GM12892 (cell line): Measurements from ENCODE around the gene SLC39A10.
"Not testable (repeated sequence)": the region's sequence is repeated elsewhere in the genome, so short reads cannot be mapped to it uniquely, and the experiment has no call there.

ENCODE experiments used
- DNase-seq: peaks from one replicate; pipeline ENCODE4 v3.0.0; 2011; ENCODE audit not compliant: insufficient read length
- FAIRE-seq: peaks from 2 replicates; lab custom pipeline; 2011; peaks lifted over from hg19 to GRCh38; lab: Jason Lieb, UNC
- POLR2A ChIP-seq: IDR thresholded peaks from 2 replicates; pipeline ENCODE4 v1.6.1; 2011; ENCODE audit warnings: low read depth, low read length, control low read depth
- POLR2AphosphoS5 ChIP-seq: IDR thresholded peaks from 2 replicates; pipeline ENCODE4 v1.6.1; 2011; ENCODE audit warnings: low read depth, low read length, control low read depth
- TAF1 ChIP-seq: IDR thresholded peaks from 2 replicates; pipeline ENCODE4 v1.6.1; 2011; ENCODE audit warnings: low read depth, mild to moderate bottlenecking, control low read depth, low read length, borderline replicate concordance

Gene SLC39A10

DNA sequence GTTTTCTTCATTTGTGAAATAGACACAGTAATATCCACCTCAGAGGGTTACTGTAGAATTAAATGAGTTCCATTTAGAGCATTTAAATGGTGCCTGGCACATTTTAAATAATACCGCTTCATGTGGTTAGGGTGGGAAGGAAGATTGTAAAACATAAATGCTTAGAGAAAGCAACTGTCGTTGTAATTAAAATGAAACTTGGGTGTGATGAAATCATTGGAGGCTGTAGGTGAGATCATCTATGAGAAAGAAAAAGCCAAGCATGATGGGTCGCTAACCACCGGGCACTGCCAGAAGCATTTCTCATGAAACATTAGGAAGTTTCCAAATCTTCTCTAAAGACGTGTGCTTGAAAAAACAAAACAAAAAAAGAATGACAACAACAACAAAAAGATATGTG is 8.2 kb upstream of the SLC39A10 start:
- FAIRE-seq = no peak
- DNase-seq = no peak
- TF ChIP-seq POLR2AphosphoS5 (no peak), POLR2A (no peak), TAF1 (no peak)

- no peak for FAIRE-seq
- DNase-seq = no peak
- TF ChIP-seq POLR2AphosphoS5 (no peak), POLR2A (no peak), TAF1 (no peak)
Observed at GRCh38 chr2:195649629-195650190, 7.3 kb upstream of the SLC39A10 start.

DNA sequence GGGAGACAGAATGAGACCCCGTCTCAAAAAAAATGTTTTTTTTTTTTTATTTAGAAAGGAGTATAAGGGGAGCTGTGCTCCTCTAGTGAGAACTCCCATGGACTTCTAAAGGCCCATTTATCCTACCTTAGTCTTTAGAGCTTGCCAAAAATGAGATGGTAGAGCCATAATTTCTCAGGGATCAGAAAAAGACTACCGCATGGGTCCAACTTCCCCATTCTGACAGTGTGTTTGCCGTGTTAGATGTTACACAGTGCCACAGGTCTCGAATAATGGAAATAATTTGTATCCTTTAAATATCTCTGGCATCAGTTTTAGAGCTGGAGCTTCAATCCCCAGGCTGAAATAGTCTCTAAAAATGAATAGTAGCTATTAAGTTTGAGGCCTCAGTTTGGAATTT is 6.0 kb upstream of the SLC39A10 start:
- FAIRE-seq (no peak), DNase-seq (no peak)
- no peak for TF ChIP-seq TAF1
- TF ChIP-seq POLR2A = no peak
- TF ChIP-seq POLR2AphosphoS5 = no peak

- FAIRE-seq (no peak), DNase-seq (no peak)
Observed at GRCh38 chr2:195652911-195653310, 4.1 kb upstream of the SLC39A10 start.

GRCh38 chr2:195656161-195656858 is 716 bp upstream of the SLC39A10 start:
- TF ChIP-seq TAF1 (no peak), POLR2A (no peak)
- no peak for FAIRE-seq

More at GRCh38 chr2:195652911-195653310, 4.1 kb upstream of the SLC39A10 start:
- TF ChIP-seq TAF1 (no peak), POLR2A (no peak), POLR2AphosphoS5 (no peak)

DNA sequence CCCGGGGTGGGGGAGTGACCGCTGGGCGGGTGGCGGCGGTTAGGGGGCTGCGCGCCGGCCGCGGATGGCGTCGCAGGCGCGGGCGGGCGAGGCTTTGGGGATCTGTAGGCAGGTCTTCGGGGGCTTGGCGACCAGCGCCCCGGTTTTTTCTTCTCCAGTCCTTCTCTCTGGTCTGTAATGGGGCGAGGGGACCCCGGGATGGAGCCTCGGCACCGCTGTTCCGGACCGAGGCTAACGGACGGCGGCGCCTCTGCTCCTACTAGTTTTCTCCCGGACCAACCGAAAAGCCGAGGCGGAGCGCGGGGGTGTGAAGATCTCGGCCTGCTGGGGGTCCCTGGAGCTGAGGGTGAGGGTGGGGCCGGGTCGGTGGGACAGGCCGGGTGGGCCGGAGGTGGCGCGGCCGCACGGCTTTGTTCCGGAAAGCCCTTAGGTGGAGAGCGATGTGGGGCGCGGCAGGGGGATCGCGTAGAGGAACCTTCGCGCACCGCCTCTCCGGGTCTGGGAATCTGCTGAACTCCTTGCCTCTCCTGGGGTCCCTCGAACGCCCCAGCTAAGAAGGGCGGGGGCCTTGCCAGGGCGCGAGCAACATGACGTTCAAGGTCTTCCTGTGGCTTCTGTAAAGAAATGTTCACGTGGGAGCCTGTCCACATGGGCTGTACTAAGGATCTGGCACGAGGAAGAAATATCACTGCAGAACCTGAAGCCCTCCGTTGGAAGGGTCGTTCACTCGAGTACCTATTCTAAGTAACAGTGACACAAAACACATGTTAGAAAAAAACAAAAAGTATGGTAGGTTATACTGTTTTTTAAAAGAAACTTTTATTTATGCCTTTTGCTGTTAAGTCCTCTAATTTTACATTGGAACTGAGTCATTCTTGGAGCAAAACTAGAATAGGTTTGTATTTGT is 861 bp downstream of the SLC39A10 start:
- DNase-seq = peak; percentile 18
- TF ChIP-seq POLR2A = peak; percentile 18; the same call in 1 of the 2 replicates
- no peak for TF ChIP-seq TAF1
- no peak; the same call in 1 of the 2 replicates for TF ChIP-seq POLR2AphosphoS5
- peak; percentile 88 for FAIRE-seq

More at GRCh38 chr2:195656161-195656858, 716 bp upstream of the SLC39A10 start:
- DNase-seq = no peak

DNA sequence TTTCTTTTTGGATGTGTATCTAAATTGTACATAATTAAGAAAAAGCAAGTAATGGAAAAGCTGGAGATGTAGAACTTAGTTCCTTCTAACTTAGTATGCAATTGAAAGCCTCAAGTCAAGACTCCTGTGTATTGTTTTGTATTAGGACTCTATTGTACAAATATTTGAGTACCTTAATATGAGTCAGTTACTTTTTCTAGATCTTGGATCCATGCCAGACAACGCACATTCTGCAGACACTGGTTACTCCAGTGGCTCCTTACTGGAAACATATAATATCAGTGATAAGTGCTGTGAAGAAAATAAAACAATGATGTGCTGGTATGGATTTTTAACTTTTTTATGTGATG is 1.5 kb downstream of the SLC39A10 start:
- DNase-seq (no peak), FAIRE-seq (peak; percentile 64)
- TF ChIP-seq POLR2AphosphoS5 = no peak
- TF ChIP-seq TAF1 = no peak
- no peak for TF ChIP-seq POLR2A

DNA sequence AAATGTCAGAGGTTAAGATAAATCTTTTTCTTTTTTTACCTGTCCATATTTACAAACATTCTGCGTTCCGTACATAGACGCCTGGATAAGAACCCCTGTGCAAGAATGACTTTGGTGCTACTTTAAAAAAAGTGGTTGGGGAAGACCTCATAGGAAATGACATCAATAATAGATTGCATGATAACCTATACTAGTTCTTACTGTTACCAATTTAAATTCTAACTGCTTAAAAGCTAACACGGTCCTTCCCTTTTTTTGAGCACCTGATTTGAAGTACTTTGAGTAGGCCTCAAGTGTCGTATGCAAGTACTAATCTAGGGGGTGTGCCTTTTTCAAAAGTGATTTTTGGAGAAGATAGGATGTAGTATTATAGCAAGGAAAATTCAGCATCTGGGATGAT is 2.1 kb downstream of the SLC39A10 start:
- DNase-seq (no peak), FAIRE-seq (peak; percentile 5)
- TF ChIP-seq POLR2A (no peak), TAF1 (no peak), POLR2AphosphoS5 (no peak)

- DNase-seq = no peak
- peak; percentile 87 for FAIRE-seq
- TF ChIP-seq POLR2A (no peak), POLR2AphosphoS5 (no peak), TAF1 (no peak)
Observed at GRCh38 chr2:195659982-195660890, 3.2 kb downstream of the SLC39A10 start.

DNA sequence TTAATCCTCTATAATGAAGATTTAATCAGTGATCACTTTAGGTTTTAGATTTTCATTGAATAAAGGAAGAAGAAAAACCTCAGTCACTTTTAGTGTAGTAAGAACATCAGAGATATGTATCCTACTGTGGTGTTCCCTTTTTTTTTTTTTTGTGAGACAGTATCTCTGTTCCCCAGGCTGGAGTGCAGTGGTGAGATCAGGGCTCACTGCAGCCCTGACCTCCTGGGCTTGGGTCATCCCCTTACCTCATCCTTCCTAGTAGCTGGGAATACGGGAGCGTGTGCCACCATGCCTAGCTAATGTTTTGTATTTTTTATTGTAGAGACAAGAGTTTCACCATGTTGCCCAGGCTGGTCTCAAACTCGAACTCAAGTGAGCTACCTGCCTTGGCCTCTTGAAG is 5.1 kb downstream of the SLC39A10 start:
- no peak for FAIRE-seq
- DNase-seq = no peak
- no peak for TF ChIP-seq POLR2A
- TF ChIP-seq TAF1 = no peak
- no peak for TF ChIP-seq POLR2AphosphoS5

DNA sequence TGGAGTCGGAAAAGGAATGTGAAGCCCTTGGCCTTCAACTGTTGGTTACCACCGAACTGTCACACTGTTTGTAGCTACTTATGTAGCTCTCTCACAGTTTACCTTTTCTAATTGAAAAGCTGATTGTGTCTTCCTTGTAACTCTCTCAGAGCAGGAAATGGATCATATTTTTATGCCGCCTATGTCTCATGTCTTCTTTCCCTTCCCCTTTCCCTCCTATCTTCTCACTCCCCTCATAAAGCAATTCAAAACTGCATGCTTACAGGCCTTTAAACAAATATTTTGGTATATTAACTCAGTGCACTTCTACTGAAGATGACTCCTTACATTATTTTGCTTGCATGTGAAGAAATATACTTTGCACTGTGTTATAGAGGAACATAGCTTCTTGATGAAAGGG is 6.0 kb downstream of the SLC39A10 start:
- DNase-seq (no peak), FAIRE-seq (no peak)
- no peak for TF ChIP-seq POLR2AphosphoS5
- no peak for TF ChIP-seq TAF1
- no peak for TF ChIP-seq POLR2A

DNA sequence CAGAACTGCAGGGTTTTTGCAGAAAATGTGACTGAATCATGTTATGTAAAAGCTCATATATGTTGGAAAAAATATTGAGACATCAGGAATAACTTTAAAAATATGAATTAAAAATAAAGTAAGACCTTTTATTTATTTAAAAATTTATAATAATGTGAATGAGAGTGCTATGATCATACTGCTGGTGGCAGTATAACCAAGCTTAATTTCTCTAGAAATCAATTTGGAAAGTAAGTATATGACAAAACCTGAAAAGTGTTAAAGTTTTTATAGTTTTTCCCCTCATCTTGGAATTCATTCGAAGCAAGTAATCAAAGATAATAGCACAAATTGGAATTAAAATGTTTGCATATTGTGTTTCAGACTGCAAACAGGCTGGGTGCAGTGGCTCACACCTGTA is 7.5 kb downstream of the SLC39A10 start:
- TF ChIP-seq POLR2A (no peak), TAF1 (no peak), POLR2AphosphoS5 (no peak)
- DNase-seq = no peak
- no peak for FAIRE-seq

GRCh38 chr2:195665153-195665552 is 8.1 kb downstream of the SLC39A10 start:
- DNase-seq, FAIRE-seq: not testable (repeated sequence)
